SU-DHL-6 (cell line): Measurements from ENCODE around the gene PHF20.

Experiments used
- H2AFZ ChIP-seq: fragments of 200-600 bp; sonication (generic); 2 replicates; pipeline ENCODE4 v1.6.1; 2014; ENCODE audit warnings: low read depth, mild to moderate bottlenecking, moderate library complexity, mixed read lengths, antibody characterized with exemption, low read length; ENCODE audit not compliant: severe bottlenecking
- H3F3A ChIP-seq: fragments of 200-600 bp; shearing (Covaris generic); 2 replicates; pipeline ENCODE4 v1.6.0; 2016; ENCODE audit warnings: antibody characterized with exemption, mild to moderate bottlenecking; ENCODE audit not compliant: insufficient read depth
- H3K27ac ChIP-seq: fragments of 200-600 bp; sonication (generic); 2 replicates; pipeline ENCODE4 v1.5.1; 2016; ENCODE audit warnings: low read depth, mild to moderate bottlenecking, low read length, moderate library complexity, mixed read lengths
- H3K27me3 ChIP-seq: fragments of 200-600 bp; sonication (generic), shearing (Covaris generic); 2 replicates; pipeline ENCODE4 v1.6.0; 2014; ENCODE audit warnings: mild to moderate bottlenecking, low read length
- H3K36me3 ChIP-seq: fragments of 200-600 bp; sonication (generic); 2 replicates; pipeline ENCODE4 v1.6.1; 2014; ENCODE audit warnings: mild to moderate bottlenecking, low read length, mixed read lengths
- H3K4me2 ChIP-seq: fragments of 300-600, 200-600 bp; shearing (Covaris generic), sonication (generic); 2 replicates; pipeline ENCODE4 v1.6.0; 2014; ENCODE audit warnings: low read length, low read depth, mild to moderate bottlenecking; ENCODE audit not compliant: poor library complexity, severe bottlenecking
- H3K4me3 ChIP-seq: fragments of 200-600 bp; sonication (generic); 2 replicates; pipeline ENCODE4 v1.5.1; 2014; ENCODE audit warnings: antibody characterized with exemption, low read length, mild to moderate bottlenecking, mixed read lengths; ENCODE audit not compliant: insufficient read depth, poor library complexity, severe bottlenecking
- H3K79me2 ChIP-seq: fragments of 200-600 bp; sonication (generic); 2 replicates; pipeline ENCODE4 v1.6.1; 2014; ENCODE audit warnings: mild to moderate bottlenecking, low read length, moderate library complexity; ENCODE audit not compliant: insufficient read depth
- H3K9ac ChIP-seq: fragments of 200-600 bp; sonication (generic); 2 replicates; pipeline ENCODE4 v1.7.0; 2014; ENCODE audit warnings: mild to moderate bottlenecking, low read length
- H3K9me2 ChIP-seq: fragments of 200-600 bp; sonication (generic); replicated peaks from 2 replicates; pipeline ENCODE4 v1.6.1; 2014; ENCODE audit warnings: low read length; ENCODE audit not compliant: insufficient read depth
- H3K9me3 ChIP-seq: fragments of 200-600 bp; sonication (generic); 2 replicates; pipeline ENCODE4 v1.6.1; 2014; ENCODE audit warnings: low read length, mixed read lengths; ENCODE audit not compliant: insufficient read depth
- H4K20me1 ChIP-seq: fragments of 200-600 bp; sonication (generic); 2 replicates; pipeline ENCODE4 v1.6.1; 2014; ENCODE audit warnings: low read depth, mild to moderate bottlenecking, antibody characterized with exemption, low read length, moderate library complexity, mixed read lengths
- CTCF ChIP-seq: fragments of 200-600 bp; sonication (generic); IDR thresholded peaks from one replicate; pipeline ENCODE4 v1.5.1; 2017; ENCODE audit warnings: antibody characterized with exemption, mild to moderate bottlenecking, low read length, moderate library complexity; ENCODE audit not compliant: insufficient read depth, poor library complexity, severe bottlenecking
- EZH2phosphoT487 ChIP-seq: fragments of 200-600 bp; sonication (generic), shearing (Covaris generic); conservative IDR thresholded peaks from 2 replicates; pipeline ENCODE4 v1.6.1; 2018; ENCODE audit warnings: mild to moderate bottlenecking, antibody characterized with exemption, low read length, moderate library complexity, mixed read lengths

Gene PHF20

GRCh38 chr20:35975576-35976373 is 204.0 kb downstream of the PHF20 start:
- H3K79me2 ChIP-seq, result no peaks in the 10 kb centered on the region
- no peak overlapping the region for H3K4me2 ChIP-seq
- no peak for TF ChIP-seq CTCF
- TF ChIP-seq EZH2phosphoT487, result no peak
- no peaks in the 10 kb centered on the region for H3K9me3 ChIP-seq
- no peak overlapping the region for H2AFZ ChIP-seq
- H3K9me2 ChIP-seq, result no peaks in the 10 kb centered on the region
- H3K36me3 ChIP-seq, result no peaks in the 10 kb centered on the region
- H4K20me1 ChIP-seq, result no peaks in the 10 kb centered on the region
- no peak overlapping the region for H3K4me3 ChIP-seq
- H3K27ac ChIP-seq, result no peak overlapping the region
- no peak overlapping the region for H3K9ac ChIP-seq
- H3F3A ChIP-seq, result no peaks in the 10 kb centered on the region
- no peaks in the 10 kb centered on the region for H3K27me3 ChIP-seq

- Histone ChIP-seq H3K9me2 (no peaks in the 10 kb centered on the region), H2AFZ (no peak overlapping the region), H3K79me2 (no peaks in the 10 kb centered on the region), H3K36me3 (no peaks in the 10 kb centered on the region), H3K9ac (no peak overlapping the region), H3K27ac (no peak overlapping the region), H3K4me3 (no peak overlapping the region), H3K4me2 (no peak overlapping the region), H3K27me3 (no peaks in the 10 kb centered on the region), H3K9me3 (no peaks in the 10 kb centered on the region), H4K20me1 (no peaks in the 10 kb centered on the region), H3F3A (no peaks in the 10 kb centered on the region)
- TF ChIP-seq CTCF, result no peak
- no peak for TF ChIP-seq EZH2phosphoT487
These were observed 206.3 kb downstream of the PHF20 start for GRCh38 chr20:35978041-35978513.

GRCh38 chr20:35979544-35979943 is 207.7 kb downstream of the PHF20 start:
- no peaks in the 10 kb centered on the region for H3K79me2 ChIP-seq
- no peaks in the 10 kb centered on the region for H3K9me2 ChIP-seq
- no peak overlapping the region for H3K4me3 ChIP-seq
- no peaks in the 10 kb centered on the region for H3K27me3 ChIP-seq
- H2AFZ ChIP-seq, result no peak overlapping the region
- H3K27ac ChIP-seq, result no peak overlapping the region
- no peaks in the 10 kb centered on the region for H4K20me1 ChIP-seq
- H3F3A ChIP-seq, result no peaks in the 10 kb centered on the region
- no peaks in the 10 kb centered on the region for H3K9me3 ChIP-seq
- no peak overlapping the region for H3K9ac ChIP-seq
- TF ChIP-seq EZH2phosphoT487 (no peak), CTCF (no peak)
- H3K36me3 ChIP-seq, result no peaks in the 10 kb centered on the region
- no peak overlapping the region for H3K4me2 ChIP-seq
